OCI-LY7 (cell line): ENCODE results near the gene RPL31.

Experiments
- CTCF ChIP-seq: fragments of 200-600 bp; sonication (generic); conservative IDR thresholded peaks from 2 replicates; pipeline ENCODE4 v1.5.1; 2014; ENCODE audit warnings: mild to moderate bottlenecking, antibody characterized with exemption, low read length, moderate library complexity, mixed read lengths
- EZH2phosphoT487 ChIP-seq: fragments of 200-600 bp; sonication (generic); IDR thresholded peaks from 2 replicates; pipeline ENCODE4 v1.6.1; 2018; ENCODE audit warnings: low read depth, borderline replicate concordance, mild to moderate bottlenecking, mixed run types, antibody characterized with exemption, low read length, moderate library complexity, mixed read lengths

- TF ChIP-seq CTCF (no peak), EZH2phosphoT487 (no peak)
These were observed 26.6 kb upstream of the RPL31 start for GRCh38 chr2:100975521-100975785.
